MM.1S (cell line): ENCODE measurements around the gene CASP9.

Experiments
- CTCF ChIP-seq: fragments of 300-600 bp; sonication (generic); IDR thresholded peaks from 2 replicates; pipeline ENCODE4 v1.5.1; 2016; ENCODE audit warnings: antibody characterized with exemption, low read length, mixed read lengths
- EZH2 ChIP-seq: fragments of 300-600 bp; sonication (generic); optimal IDR thresholded peaks from 2 replicates; pipeline ENCODE3; 2017; ENCODE audit warnings: low read depth, mild to moderate bottlenecking, antibody characterized with exemption, low read length, mixed read lengths

DNA sequence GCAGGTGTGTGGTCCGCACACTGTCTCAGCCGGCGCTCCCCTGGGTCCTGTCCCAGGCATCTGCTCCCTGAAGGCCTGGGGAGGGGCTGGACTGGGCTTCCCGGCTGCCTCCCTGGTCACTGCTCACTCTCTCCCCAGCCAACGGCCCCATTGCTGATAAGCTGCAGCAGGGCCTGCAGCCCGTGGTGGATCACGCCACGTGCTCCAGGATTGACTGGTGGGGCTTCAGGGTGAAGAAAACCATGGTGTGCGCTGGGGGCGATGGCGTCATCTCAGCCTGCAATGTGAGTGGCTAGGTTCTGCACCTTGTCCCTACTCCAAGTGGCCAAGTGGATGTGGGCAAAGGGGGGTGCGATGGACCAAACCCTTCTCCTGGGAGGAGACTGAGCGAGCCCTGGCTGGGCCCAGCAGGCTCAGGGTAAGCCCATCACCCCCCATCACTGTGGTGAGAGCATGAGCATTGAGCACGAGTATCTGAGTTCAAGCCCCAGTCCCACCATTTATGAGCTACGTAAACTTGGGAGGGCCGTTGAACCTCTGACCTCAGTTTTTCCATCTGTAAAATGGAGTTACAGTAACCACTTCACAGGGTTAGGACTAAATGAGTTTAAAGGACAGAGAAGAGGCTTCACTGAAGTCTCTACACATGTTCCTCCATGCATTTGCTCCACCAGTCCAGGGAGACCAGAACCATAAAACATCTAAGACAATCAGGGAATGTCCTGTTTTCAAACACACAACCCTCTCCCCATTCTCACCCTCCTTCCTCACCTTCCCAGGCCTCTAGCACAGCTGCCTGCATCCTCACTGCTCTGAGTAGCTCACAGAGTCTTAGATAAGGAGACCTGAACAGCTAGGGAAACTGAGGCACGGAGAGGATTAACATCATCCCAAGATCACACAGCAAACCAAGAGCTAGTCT, 79.3 kb downstream of the CASP9 start:
- TF ChIP-seq CTCF (no peak), EZH2 (no peak)
